HCT116 (cell line): Measurements from ENCODE around the gene HNF4A. TPM values are rescaled to one million over a fixed set of nuclear protein-coding genes. Genes with fewer than 3 reads are reported as not detected.

ENCODE experiments used
- ATAC-seq: fragments of 200-7000 bp; cut with Tn5 transposase; 2 replicates; pipeline ENCODE4 v1.9.1; 2020; ENCODE audit warnings: mild to moderate bottlenecking, moderate library complexity
- BruUV-seq: library from RNA; stranded (reverse); fragments of 400-500 nt; replicated peaks from 2 replicates; lab custom pipeline; 2021; lab: Mats Ljungman, UMichigan
- CTCF ChIA-PET: fragments of 300-600 bp; sonication (Branson Sonifier 250); formaldehyde crosslinking; loops from one replicate; lab custom pipeline; 2021; ENCODE audit warnings: antibody characterized with exemption; lab: Charles Lee
- POLR2A ChIA-PET: fragments of 300-600, 350-600 bp; sonication (Branson Sonifier 250); formaldehyde crosslinking; loops from one replicate; lab custom pipeline; 2021; ENCODE audit warnings: antibody characterized with exemption; lab: Charles Lee
- RAD21 ChIA-PET, 2 experiments: fragments of 300-600 bp; sonication (Branson Sonifier 250); formaldehyde crosslinking; loops; one replicate each; lab custom pipeline; 2023; ENCODE audit warnings: low total read pairs in 2 of 2; ENCODE audit not compliant: uncharacterized antibody in 2 of 2, unreplicated experiment in 2 of 2, low non-redundant PET in 1 of 2; lab: Charles Lee
- DNase-seq: peaks from one replicate; pipeline ENCODE4 v3.0.0-alpha.2; 2010; ENCODE audit warnings: low read depth, low spot score
- H2AFZ ChIP-seq: fragments of 200-600 bp; shearing (Covaris generic), sonication (generic); 2 replicates; pipeline ENCODE4 v1.6.1; 2017; ENCODE audit warnings: low read depth, mixed run types, mixed read lengths, antibody characterized with exemption, low read length; ENCODE audit not compliant: poor library complexity, severe bottlenecking
- H3K27ac ChIP-seq: 2 replicates; pipeline ENCODE4 v1.5.1; 2012; ENCODE audit warnings: low read depth, low read length
- H3K27me3 ChIP-seq: fragments of 200-600 bp; sonication (generic); 2 replicates; pipeline ENCODE4 v1.6.1; 2016; ENCODE audit warnings: mixed run types, low read length, mixed read lengths; ENCODE audit not compliant: insufficient read depth
- H3K36me3 ChIP-seq, 2 experiments: fragments of 200-500 bp in 1 of 2; fragments of 200-600 bp in 1 of 2; sonication (Bioruptor generic) in 1 of 2; sonication (generic) in 1 of 2; 2 replicates each; pipeline versions ENCODE4 v1.5.1 to v1.6.1; 2014 to 2016; ENCODE audit warnings: low read length in 2 of 2, inconsistent platforms in 1 of 2, mixed read lengths in 1 of 2, mixed run types in 1 of 2; ENCODE audit not compliant: insufficient read depth in 2 of 2, control insufficient read depth in 1 of 2
- H3K4me1 ChIP-seq, 2 experiments: fragments of 200-600 bp in 1 of 2; sonication (generic) in 1 of 2; 2 replicates each; pipeline versions ENCODE4 v1.5.1 to v1.6.1; 2012 to 2017; ENCODE audit warnings: low read length in 2 of 2, inconsistent platforms in 1 of 2, mild to moderate bottlenecking in 1 of 2, mixed read lengths in 1 of 2, mixed run types in 1 of 2, moderate library complexity in 1 of 2; ENCODE audit not compliant: insufficient read depth in 2 of 2, control insufficient read depth in 1 of 2
- H3K4me2 ChIP-seq: fragments of 200-600 bp; sonication (generic); 2 replicates; pipeline ENCODE4 v1.6.1; 2017; ENCODE audit warnings: mixed run types, low read length, mixed read lengths
- H3K4me3 ChIP-seq, 2 experiments: fragments of 200-600 bp in 1 of 2; sonication (generic) in 1 of 2; replicated peaks in 1 of 2; 2 replicates each; pipeline ENCODE4 v1.5.1; 2011 to 2016; ENCODE audit warnings: low read length in 2 of 2, control low read depth in 1 of 2, low read depth in 1 of 2, mild to moderate bottlenecking in 1 of 2, mixed read lengths in 1 of 2, mixed run types in 1 of 2
- H3K79me2 ChIP-seq: fragments of 200-600 bp; sonication (generic); 2 replicates; pipeline ENCODE4 v1.6.1; 2017; ENCODE audit warnings: mild to moderate bottlenecking, mixed run types, low read length, moderate library complexity, mixed read lengths; ENCODE audit not compliant: insufficient read depth
- H3K9ac ChIP-seq: fragments of 200-600 bp; sonication (generic); 2 replicates; pipeline ENCODE4 v1.6.1; 2016; ENCODE audit warnings: low read length, mixed read lengths
- H3K9me2 ChIP-seq: fragments of 200-600 bp; sonication (generic), shearing (Covaris generic); 2 replicates; pipeline ENCODE4 v1.6.1; 2017; ENCODE audit warnings: mixed run types, mild to moderate bottlenecking, moderate library complexity; ENCODE audit not compliant: insufficient read depth
- H3K9me3 ChIP-seq, 2 experiments: fragments of 200-500 bp in 1 of 2; fragments of 200-600 bp in 1 of 2; sonication (Bioruptor generic) in 1 of 2; sonication (generic) in 1 of 2; 2 replicates each; pipeline ENCODE4 v1.6.1; 2014 to 2017; ENCODE audit warnings: low read length in 2 of 2, mixed read lengths in 2 of 2, inconsistent platforms in 1 of 2, low read depth in 1 of 2, mild to moderate bottlenecking in 1 of 2, mixed run types in 1 of 2, moderate library complexity in 1 of 2; ENCODE audit not compliant: control insufficient read depth in 1 of 2, insufficient read depth in 1 of 2
- H4K20me1 ChIP-seq: fragments of 200-600 bp; sonication (generic), shearing (Covaris generic); 2 replicates; pipeline ENCODE4 v1.6.1; 2017; ENCODE audit warnings: mixed run types, mild to moderate bottlenecking, moderate library complexity; ENCODE audit not compliant: insufficient read depth
- EGR1 ChIP-seq: IDR thresholded peaks from 2 replicates; pipeline ENCODE4 v1.6.1; 2012; ENCODE audit warnings: low read depth
- SIN3A ChIP-seq: IDR thresholded peaks from 2 replicates; pipeline ENCODE4 v1.6.1; 2012; ENCODE audit warnings: low read depth
- SP1 ChIP-seq: IDR thresholded peaks from 2 replicates; pipeline ENCODE4 v1.6.1; 2012; ENCODE audit warnings: low read depth
- YY1 ChIP-seq: IDR thresholded peaks from 2 replicates; pipeline ENCODE4 v1.6.1; 2011; ENCODE audit warnings: low read length, low read depth, moderate library complexity, mild to moderate bottlenecking; ENCODE audit not compliant: insufficient replicate concordance; ENCODE audit errors: extremely low read depth
- intact Hi-C: fragments of 100-400 bp; cut with micrococcal nuclease; formaldehyde crosslinking; loops from 2 replicates; pipeline ENCODE4 v1.10.0; 2022
- total RNA-seq: library from RNA; stranded (reverse); gene quantifications from one replicate; pipeline ENCODE4 v1.2.1, GENCODE V29; 2021; ENCODE audit not compliant: unreplicated experiment
- TF ChIP-seq, protein P1 (sequence below): IDR thresholded peaks from 2 replicates; pipeline ENCODE4 v1.6.1; 2012
- TF ChIP-seq, protein P2 (sequence below): IDR thresholded peaks from 2 replicates; pipeline ENCODE4 v1.6.1; 2012
- TF ChIP-seq, protein P3 (sequence below): IDR thresholded peaks from 2 replicates; pipeline ENCODE4 v1.6.1; 2011; ENCODE audit warnings: mild to moderate bottlenecking, low read length, moderate library complexity; ENCODE audit not compliant: insufficient replicate concordance; ENCODE audit errors: extremely low read depth

The HNF4A gene
- total RNA-seq, 1 experiment from 2014 or later: 7.4 TPM

DNA sequence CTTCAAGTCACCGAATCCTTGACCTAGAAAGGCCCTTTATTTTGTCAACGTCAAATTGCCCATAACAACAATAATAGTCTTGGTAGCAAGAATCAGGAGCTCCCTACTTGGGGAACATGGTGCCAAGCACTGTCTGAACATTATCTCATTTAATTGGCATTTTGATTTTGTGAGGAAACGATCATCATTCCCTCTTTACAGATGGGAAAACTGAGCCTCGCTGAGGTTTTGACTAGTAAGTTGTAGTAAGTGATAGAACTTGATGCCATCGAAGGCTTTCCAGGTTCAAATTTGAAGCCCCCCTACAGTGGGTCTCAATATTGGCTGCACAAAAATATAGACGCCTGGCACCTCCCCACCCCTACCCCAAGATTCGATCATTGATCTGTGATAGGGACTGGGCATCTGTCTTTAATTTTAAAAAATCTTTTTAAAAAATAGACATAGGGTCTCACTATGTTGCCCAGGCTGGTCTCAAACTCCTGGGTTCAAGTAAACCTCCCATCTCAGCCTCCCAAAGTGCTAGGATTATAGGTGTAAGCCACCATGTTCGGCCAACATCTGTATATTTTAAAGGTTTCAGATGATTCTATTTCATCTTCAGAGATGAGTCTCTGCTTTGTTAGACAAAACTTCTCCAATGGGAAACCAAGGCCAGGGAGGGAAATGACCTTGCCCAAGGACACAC is 36.7 kb downstream of the HNF4A start:
- Histone ChIP-seq H3K27ac (no peak overlapping the region), H4K20me1 (no peaks in the 10 kb centered on the region), H3K36me3 (no peaks in the 10 kb centered on the region), H3K27me3 (no peaks in the 10 kb centered on the region), H3K9ac (no peak overlapping the region), H3K9me3 (no peaks in the 10 kb centered on the region), H2AFZ (no peak overlapping the region), H3K4me3 (no peak overlapping the region), H3K4me2 (no peak overlapping the region), H3K9me2 (no peaks in the 10 kb centered on the region), H3K79me2 (no peaks in the 10 kb centered on the region), H3K4me1 (peaks cover 2 to 12% of the 10 kb centered on the region in 2 experiments; a peak in 1 of 4 replicates)
- DNase-seq: no peak
- TF ChIP-seq EGR1 (no peak), YY1 (no peak), SIN3A (no peak), SP1 (no peak)
- TF ChIP-seq, protein P1, sequence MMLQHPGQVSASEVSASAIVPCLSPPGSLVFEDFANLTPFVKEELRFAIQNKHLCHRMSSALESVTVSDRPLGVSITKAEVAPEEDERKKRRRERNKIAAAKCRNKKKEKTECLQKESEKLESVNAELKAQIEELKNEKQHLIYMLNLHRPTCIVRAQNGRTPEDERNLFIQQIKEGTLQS: no peak
- TF ChIP-seq, protein P2, sequence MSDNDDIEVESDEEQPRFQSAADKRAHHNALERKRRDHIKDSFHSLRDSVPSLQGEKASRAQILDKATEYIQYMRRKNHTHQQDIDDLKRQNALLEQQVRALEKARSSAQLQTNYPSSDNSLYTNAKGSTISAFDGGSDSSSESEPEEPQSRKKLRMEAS: no peak
- TF ChIP-seq, protein P3, sequence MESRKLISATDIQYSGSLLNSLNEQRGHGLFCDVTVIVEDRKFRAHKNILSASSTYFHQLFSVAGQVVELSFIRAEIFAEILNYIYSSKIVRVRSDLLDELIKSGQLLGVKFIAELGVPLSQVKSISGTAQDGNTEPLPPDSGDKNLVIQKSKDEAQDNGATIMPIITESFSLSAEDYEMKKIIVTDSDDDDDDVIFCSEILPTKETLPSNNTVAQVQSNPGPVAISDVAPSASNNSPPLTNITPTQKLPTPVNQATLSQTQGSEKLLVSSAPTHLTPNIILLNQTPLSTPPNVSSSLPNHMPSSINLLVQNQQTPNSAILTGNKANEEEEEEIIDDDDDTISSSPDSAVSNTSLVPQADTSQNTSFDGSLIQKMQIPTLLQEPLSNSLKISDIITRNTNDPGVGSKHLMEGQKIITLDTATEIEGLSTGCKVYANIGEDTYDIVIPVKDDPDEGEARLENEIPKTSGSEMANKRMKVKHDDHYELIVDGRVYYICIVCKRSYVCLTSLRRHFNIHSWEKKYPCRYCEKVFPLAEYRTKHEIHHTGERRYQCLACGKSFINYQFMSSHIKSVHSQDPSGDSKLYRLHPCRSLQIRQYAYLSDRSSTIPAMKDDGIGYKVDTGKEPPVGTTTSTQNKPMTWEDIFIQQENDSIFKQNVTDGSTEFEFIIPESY: no peak
- no TSS peak for BruUV-seq
- CTCF ChIA-PET: no interaction called here
- intact Hi-C loops: no loop called here
- RAD21 ChIA-PET: no interaction called here
- no peak for ATAC-seq
- POLR2A ChIA-PET: no interaction called here
